ENCODE results near the gene CRADD. TPM values are rescaled to one million over a fixed set of nuclear protein-coding genes. Genes with fewer than 3 reads are reported as not detected.

CRADD gene
- total RNA-seq, 2 experiments from 2014 or later: 5.8 to 9.2 TPM

- Histone ChIP-seq H3K4me3 (ENCODE audit: low read length) (no peak overlapping the region), H3K9me3 (ENCODE audit: control insufficient read depth in 1 of 2, insufficient read depth in 1 of 2, low read length in 2 of 2) (no peaks in the 10 kb centered on the region), H3K4me1 (ENCODE audit: insufficient read depth, low read length) (no peaks in the 10 kb centered on the region), H3K27ac (ENCODE audit: low read depth in 1 of 2, low read length in 2 of 2) (no peak overlapping the region), H3K27me3 (ENCODE audit: control insufficient read depth in 1 of 2, insufficient read depth in 2 of 2, low read length in 2 of 2) (no peaks in the 10 kb centered on the region), H3K36me3 (ENCODE audit: insufficient read depth, low read length) (no peaks in the 10 kb centered on the region)
- H3K36me3 Mint-ChIP-seq (ENCODE audit: low read depth): peaks cover under 1% of the 10 kb centered on the region
- no peaks in the 10 kb centered on the region for H3K9me3 Mint-ChIP-seq
- no peak overlapping the region for H3K4me3 Mint-ChIP-seq
- no peaks in the 10 kb centered on the region for H3K27me3 Mint-ChIP-seq
- DNase-seq (no peak), ATAC-seq (ENCODE audit: poor library complexity) (no peak)
- POLR2A ChIA-PET: no interaction called here
- no peaks in the 10 kb centered on the region for H3K4me1 Mint-ChIP-seq (ENCODE audit: low read depth)
- H3K27ac Mint-ChIP-seq: no peak overlapping the region
- TF ChIP-seq, protein P1, sequence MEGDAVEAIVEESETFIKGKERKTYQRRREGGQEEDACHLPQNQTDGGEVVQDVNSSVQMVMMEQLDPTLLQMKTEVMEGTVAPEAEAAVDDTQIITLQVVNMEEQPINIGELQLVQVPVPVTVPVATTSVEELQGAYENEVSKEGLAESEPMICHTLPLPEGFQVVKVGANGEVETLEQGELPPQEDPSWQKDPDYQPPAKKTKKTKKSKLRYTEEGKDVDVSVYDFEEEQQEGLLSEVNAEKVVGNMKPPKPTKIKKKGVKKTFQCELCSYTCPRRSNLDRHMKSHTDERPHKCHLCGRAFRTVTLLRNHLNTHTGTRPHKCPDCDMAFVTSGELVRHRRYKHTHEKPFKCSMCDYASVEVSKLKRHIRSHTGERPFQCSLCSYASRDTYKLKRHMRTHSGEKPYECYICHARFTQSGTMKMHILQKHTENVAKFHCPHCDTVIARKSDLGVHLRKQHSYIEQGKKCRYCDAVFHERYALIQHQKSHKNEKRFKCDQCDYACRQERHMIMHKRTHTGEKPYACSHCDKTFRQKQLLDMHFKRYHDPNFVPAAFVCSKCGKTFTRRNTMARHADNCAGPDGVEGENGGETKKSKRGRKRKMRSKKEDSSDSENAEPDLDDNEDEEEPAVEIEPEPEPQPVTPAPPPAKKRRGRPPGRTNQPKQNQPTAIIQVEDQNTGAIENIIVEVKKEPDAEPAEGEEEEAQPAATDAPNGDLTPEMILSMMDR (IDR thresholded peaks at IDR 0.05): no peak
- CTCF ChIA-PET: no interaction called here
- intact Hi-C loops (cut with DNase I, micrococcal nuclease): no loop called here
These were observed 156.8 kb downstream of the CRADD start for GRCh38 chr12:93833946-93834345.

DNA sequence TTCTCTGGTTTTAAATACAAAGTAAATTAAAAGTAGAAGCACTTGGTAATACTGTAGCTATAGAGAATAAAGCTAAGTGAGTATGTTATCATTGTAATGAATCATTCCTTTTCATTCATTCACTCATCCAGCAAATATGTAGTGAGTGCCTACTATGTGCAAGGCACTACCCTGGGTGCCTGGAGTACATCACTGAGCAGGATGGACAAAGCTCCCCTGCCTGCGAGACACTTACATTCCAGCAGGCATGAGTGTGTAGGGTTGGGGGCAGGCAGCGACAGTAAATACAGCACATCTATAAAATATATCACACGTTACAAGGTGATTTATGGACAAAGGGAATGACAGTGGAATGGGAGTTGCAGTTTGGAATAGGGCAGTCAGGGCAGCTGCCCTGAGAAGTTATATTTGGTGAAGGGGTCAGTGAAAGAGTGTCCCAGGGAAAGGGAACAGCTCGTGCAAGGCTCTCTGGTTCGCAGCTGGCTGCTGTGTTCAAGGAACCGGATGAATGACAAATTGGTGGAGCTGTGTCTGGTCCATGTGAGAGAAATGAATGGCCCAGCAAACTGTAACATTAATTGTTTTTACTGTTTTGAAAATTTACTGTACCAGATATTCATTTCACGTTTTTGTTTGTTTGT lies 159.6 kb downstream of the CRADD start:
- ATAC-seq (ENCODE audit: poor library complexity) (no peak), DNase-seq (no peak)
- Histone ChIP-seq H3K27ac (ENCODE audit: low read depth in 1 of 2, low read length in 2 of 2) (no peak overlapping the region), H3K4me3 (ENCODE audit: low read length) (no peak overlapping the region), H3K27me3 (ENCODE audit: control insufficient read depth in 1 of 2, insufficient read depth in 2 of 2, low read length in 2 of 2) (no peaks in the 10 kb centered on the region), H3K4me1 (ENCODE audit: insufficient read depth, low read length) (no peaks in the 10 kb centered on the region), H3K9me3 (ENCODE audit: control insufficient read depth in 1 of 2, insufficient read depth in 1 of 2, low read length in 2 of 2) (no peaks in the 10 kb centered on the region), H3K36me3 (ENCODE audit: insufficient read depth, low read length) (no peaks in the 10 kb centered on the region)
- TF ChIP-seq, protein P1 (IDR thresholded peaks at IDR 0.05): no peak
- ChIA-PET POLR2A (no interaction called here), CTCF (no interaction called here)
- Mint-ChIP-seq H3K27me3 (no peaks in the 10 kb centered on the region), H3K4me3 (no peak overlapping the region), H3K9me3 (no peaks in the 10 kb centered on the region), H3K36me3 (ENCODE audit: low read depth) (peaks cover 9% of the 10 kb centered on the region), H3K27ac (no peak overlapping the region), H3K4me1 (ENCODE audit: low read depth) (no peaks in the 10 kb centered on the region)
- intact Hi-C loops (cut with DNase I, micrococcal nuclease): no loop called here

DNA sequence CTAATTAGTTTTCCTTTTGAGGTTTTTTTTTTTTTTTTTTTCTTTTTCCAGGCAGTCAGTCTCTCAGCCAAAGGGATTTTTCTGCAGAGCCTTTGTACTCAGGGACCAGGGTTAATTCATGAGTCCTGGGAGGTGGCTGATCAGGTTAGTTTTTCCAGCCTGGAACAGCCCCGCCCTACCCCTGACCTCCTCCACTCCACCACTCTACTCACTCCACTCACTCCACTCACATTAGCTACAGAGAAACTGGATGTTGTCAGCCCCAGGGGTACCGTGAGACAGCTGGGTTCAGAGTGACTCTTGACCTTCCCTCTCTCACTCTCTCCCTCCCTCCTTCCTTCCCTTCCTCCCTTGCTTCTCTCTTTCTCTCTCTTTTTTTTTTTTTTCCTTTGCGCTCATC lies 161.0 kb downstream of the CRADD start:
- H3K36me3 Mint-ChIP-seq (ENCODE audit: low read depth): peaks cover 9% of the 10 kb centered on the region
- H3K27ac Mint-ChIP-seq: no peak overlapping the region
- Histone ChIP-seq H3K27ac (ENCODE audit: low read depth in 1 of 2, low read length in 2 of 2) (no peak overlapping the region), H3K4me1 (ENCODE audit: insufficient read depth, low read length) (no peaks in the 10 kb centered on the region), H3K4me3 (ENCODE audit: low read length) (no peak overlapping the region), H3K27me3 (ENCODE audit: control insufficient read depth in 1 of 2, insufficient read depth in 2 of 2, low read length in 2 of 2) (no peaks in the 10 kb centered on the region), H3K36me3 (ENCODE audit: insufficient read depth, low read length) (no peaks in the 10 kb centered on the region), H3K9me3 (ENCODE audit: control insufficient read depth in 1 of 2, insufficient read depth in 1 of 2, low read length in 2 of 2) (no peaks in the 10 kb centered on the region)
- CTCF ChIA-PET: interaction anchor here (0.6 kb wide), 1 partner anchor 139 kb away, joined by 3 read pairs; no protein-coding TSS in a partner anchor
- H3K4me3 Mint-ChIP-seq: no peak overlapping the region
- no peaks in the 10 kb centered on the region for H3K9me3 Mint-ChIP-seq
- DNase-seq (no peak), ATAC-seq (ENCODE audit: poor library complexity) (no peak)
- POLR2A ChIA-PET: interaction anchor here (0.6 kb wide), 1 partner anchor 233 kb away, joined by 3 read pairs; no protein-coding TSS in a partner anchor
- TF ChIP-seq, protein P1 (IDR thresholded peaks at IDR 0.05): no peak
- intact Hi-C loops (cut with DNase I, micrococcal nuclease): no loop called here
- H3K27me3 Mint-ChIP-seq: no peaks in the 10 kb centered on the region
- H3K4me1 Mint-ChIP-seq (ENCODE audit: low read depth): no peaks in the 10 kb centered on the region

Measured in CD4-positive, alpha-beta T cell (primary cell).